ENCODE measurements around the gene CXorf58. TPM values are rescaled to one million over a fixed set of nuclear protein-coding genes. Genes with fewer than 3 reads are reported as not detected.

The CXorf58 gene
- total RNA-seq, 1 donor from 2014 or later, result not detected

DNA sequence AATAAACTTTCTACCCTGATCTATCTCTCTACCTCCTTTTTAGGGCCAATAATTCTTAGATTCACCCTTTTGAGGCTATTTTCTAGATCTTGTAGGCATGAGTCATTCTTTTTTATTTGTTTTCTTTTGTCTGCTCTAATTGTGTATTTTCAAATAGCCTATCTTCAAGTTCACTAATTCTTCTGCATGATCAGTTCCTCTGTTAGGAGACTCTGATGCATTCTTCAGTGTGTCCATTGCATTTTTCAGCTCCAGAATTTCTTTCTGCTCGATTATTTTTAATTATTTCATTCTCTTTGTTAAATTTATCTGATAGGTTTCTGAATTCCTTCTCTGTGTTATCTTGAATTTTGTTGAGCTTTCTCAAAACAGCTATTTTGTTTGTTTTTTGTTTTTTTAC lies 11.3 kb downstream of the CXorf58 start:
- TF ChIP-seq, protein P1, sequence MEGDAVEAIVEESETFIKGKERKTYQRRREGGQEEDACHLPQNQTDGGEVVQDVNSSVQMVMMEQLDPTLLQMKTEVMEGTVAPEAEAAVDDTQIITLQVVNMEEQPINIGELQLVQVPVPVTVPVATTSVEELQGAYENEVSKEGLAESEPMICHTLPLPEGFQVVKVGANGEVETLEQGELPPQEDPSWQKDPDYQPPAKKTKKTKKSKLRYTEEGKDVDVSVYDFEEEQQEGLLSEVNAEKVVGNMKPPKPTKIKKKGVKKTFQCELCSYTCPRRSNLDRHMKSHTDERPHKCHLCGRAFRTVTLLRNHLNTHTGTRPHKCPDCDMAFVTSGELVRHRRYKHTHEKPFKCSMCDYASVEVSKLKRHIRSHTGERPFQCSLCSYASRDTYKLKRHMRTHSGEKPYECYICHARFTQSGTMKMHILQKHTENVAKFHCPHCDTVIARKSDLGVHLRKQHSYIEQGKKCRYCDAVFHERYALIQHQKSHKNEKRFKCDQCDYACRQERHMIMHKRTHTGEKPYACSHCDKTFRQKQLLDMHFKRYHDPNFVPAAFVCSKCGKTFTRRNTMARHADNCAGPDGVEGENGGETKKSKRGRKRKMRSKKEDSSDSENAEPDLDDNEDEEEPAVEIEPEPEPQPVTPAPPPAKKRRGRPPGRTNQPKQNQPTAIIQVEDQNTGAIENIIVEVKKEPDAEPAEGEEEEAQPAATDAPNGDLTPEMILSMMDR (IDR thresholded peaks at IDR 0.05), result no peak
- Mint-ChIP-seq H3K9me3 (ENCODE audit: unreplicated experiment) (peaks cover 9% of the 10 kb centered on the region), H3K4me3 (ENCODE audit: unreplicated experiment) (no peak overlapping the region), H3K27ac (ENCODE audit: unreplicated experiment) (no peak overlapping the region), H3K27me3 (ENCODE audit: unreplicated experiment) (no peaks in the 10 kb centered on the region), H3K36me3 (ENCODE audit: unreplicated experiment) (no peaks in the 10 kb centered on the region), H3K4me1 (ENCODE audit: unreplicated experiment) (peaks cover 4% of the 10 kb centered on the region)
- DNase-seq (ENCODE audit: extremely low spot score, unreplicated experiment), result no peak

GRCh38 chrX:23919706-23920320 lies 12.0 kb downstream of the CXorf58 start:
- DNase-seq (ENCODE audit: extremely low spot score, unreplicated experiment), result no peak

DNA sequence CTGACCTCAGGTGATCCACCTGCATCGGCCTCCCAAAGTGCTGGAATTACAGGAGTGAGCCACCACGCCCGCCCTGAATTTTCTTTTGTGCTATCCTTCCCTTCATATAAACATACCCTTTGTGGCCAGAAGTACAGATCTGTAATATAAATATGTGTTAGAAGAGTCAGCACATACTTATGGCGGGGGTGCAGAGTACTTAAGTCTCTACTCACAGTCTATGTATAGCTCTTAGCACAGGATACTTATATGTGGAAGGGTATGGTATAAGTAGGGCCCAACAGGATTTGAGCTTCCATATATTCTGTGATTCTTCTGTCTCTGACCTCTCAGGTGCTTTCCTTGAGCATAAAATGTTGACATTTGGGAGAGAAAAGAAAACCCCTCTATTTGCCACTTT lies 18.2 kb downstream of the CXorf58 start:
- no peak for DNase-seq (ENCODE audit: extremely low spot score, unreplicated experiment)
- no peak overlapping the region for H3K4me3 Mint-ChIP-seq (ENCODE audit: unreplicated experiment)
- TF ChIP-seq, protein P1 (IDR thresholded peaks at IDR 0.05), result no peak
- H3K27me3 Mint-ChIP-seq (ENCODE audit: unreplicated experiment), result no peaks in the 10 kb centered on the region
- no peaks in the 10 kb centered on the region for H3K9me3 Mint-ChIP-seq (ENCODE audit: unreplicated experiment)
- H3K36me3 Mint-ChIP-seq (ENCODE audit: unreplicated experiment), result no peaks in the 10 kb centered on the region
- H3K4me1 Mint-ChIP-seq (ENCODE audit: unreplicated experiment), result peaks cover 2% of the 10 kb centered on the region
- no peak overlapping the region for H3K27ac Mint-ChIP-seq (ENCODE audit: unreplicated experiment)

More at GRCh38 chrX:23919706-23920320, 12.0 kb downstream of the CXorf58 start:
- no peaks in the 10 kb centered on the region for H3K27me3 Mint-ChIP-seq (ENCODE audit: unreplicated experiment)
- peaks cover 9% of the 10 kb centered on the region for H3K9me3 Mint-ChIP-seq (ENCODE audit: unreplicated experiment)
- H3K4me3 Mint-ChIP-seq (ENCODE audit: unreplicated experiment), result no peak overlapping the region
- peaks cover 4% of the 10 kb centered on the region for H3K4me1 Mint-ChIP-seq (ENCODE audit: unreplicated experiment)
- H3K27ac Mint-ChIP-seq (ENCODE audit: unreplicated experiment), result no peak overlapping the region
- TF ChIP-seq, protein P1 (IDR thresholded peaks at IDR 0.05), result peak; percentile 50
- H3K36me3 Mint-ChIP-seq (ENCODE audit: unreplicated experiment), result no peaks in the 10 kb centered on the region

DNA sequence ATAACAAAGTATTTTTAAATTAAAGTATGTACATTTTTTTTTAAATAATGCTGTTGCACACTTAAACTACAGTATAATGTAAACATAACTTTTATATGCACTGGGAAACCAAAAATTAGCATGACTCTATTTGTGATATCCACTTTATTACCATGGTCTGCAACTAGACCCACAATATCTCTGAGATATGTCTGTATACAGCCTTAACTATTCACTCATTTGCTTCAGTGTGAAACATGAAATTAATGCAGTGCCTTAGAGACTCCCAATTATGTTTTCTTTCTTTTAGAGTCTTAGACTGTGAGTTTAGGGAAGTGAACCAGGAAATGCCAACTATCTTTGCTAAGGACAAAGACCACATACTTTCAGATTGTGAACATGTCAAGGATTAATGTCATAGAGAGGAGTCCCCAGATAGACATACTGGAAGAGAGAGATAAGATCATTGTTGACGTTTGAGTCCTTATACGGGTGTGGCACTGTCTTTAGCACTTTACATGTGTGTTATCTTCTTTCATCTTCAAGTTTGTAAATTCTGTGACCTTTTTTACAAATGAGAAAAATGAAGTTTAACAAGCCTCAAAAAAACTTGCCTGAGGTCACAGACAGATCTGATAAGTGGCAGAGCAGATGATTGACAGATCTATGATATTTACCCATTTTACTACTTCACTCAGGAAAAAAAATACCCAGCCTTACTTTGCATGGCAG lies 23.2 kb downstream of the CXorf58 start:
- Mint-ChIP-seq H3K9me3 (ENCODE audit: unreplicated experiment) (no peaks in the 10 kb centered on the region), H3K27me3 (ENCODE audit: unreplicated experiment) (no peaks in the 10 kb centered on the region), H3K27ac (ENCODE audit: unreplicated experiment) (peak overlapping the region; percentile 55), H3K36me3 (ENCODE audit: unreplicated experiment) (no peaks in the 10 kb centered on the region), H3K4me3 (ENCODE audit: unreplicated experiment) (no peak overlapping the region), H3K4me1 (ENCODE audit: unreplicated experiment) (peaks cover 13% of the 10 kb centered on the region)
- no peak for DNase-seq (ENCODE audit: extremely low spot score, unreplicated experiment)
- TF ChIP-seq, protein P1 (IDR thresholded peaks at IDR 0.05), result no peak

DNA sequence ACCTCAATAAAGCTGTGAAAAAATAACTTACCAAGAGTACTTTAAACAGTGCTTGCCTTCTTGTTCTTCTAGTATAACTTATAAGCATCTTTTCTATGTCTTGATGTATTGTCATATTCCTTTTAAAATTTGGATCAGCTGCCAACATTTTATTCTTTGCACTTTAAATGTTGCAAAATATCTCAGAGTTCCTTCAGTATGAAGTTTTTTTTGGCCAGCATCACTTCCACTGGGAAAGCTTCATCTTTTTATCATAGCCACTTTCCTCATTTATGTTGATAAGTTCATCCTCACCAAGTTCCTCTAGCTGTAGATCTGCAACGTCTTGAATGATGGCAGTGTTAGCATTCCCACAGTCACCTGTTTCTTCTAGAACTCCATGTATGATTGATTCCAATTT lies 24.2 kb downstream of the CXorf58 start:
- Mint-ChIP-seq H3K36me3 (ENCODE audit: unreplicated experiment) (no peaks in the 10 kb centered on the region), H3K9me3 (ENCODE audit: unreplicated experiment) (no peaks in the 10 kb centered on the region), H3K4me1 (ENCODE audit: unreplicated experiment) (peaks cover 17% of the 10 kb centered on the region), H3K27ac (ENCODE audit: unreplicated experiment) (no peak overlapping the region), H3K4me3 (ENCODE audit: unreplicated experiment) (no peak overlapping the region), H3K27me3 (ENCODE audit: unreplicated experiment) (no peaks in the 10 kb centered on the region)
- TF ChIP-seq, protein P1 (IDR thresholded peaks at IDR 0.05), result no peak
- no peak for DNase-seq (ENCODE audit: extremely low spot score, unreplicated experiment)

Measured in osteocyte (in vitro differentiated cells).